NCI-H2196 (cell line): Measurements from ENCODE around the gene PPP1R12B.
"Not testable (repeated sequence)": the region's sequence is repeated elsewhere in the genome, so short reads cannot be mapped to it uniquely, and the experiment has no call there.

Experiments
- DNase-seq: peaks from one replicate; lab custom pipeline; 2025; ENCODE audit not compliant: unreplicated experiment; lab: John Stamatoyannopoulos, UW

Gene PPP1R12B

GRCh38 chr1:202438393-202439174 is 90.1 kb downstream of the PPP1R12B start:
- DNase-seq, result no peak

- no peak for DNase-seq
Observed at GRCh38 chr1:202439308-202439707, 90.8 kb downstream of the PPP1R12B start.

GRCh38 chr1:202448140-202448539 is 99.6 kb downstream of the PPP1R12B start:
- DNase-seq, result not testable (repeated sequence)

- DNase-seq, result not testable (repeated sequence)
Observed at GRCh38 chr1:202451641-202452040, 103.1 kb downstream of the PPP1R12B start.

GRCh38 chr1:202452508-202452907 is 104.0 kb downstream of the PPP1R12B start:
- no peak for DNase-seq

GRCh38 chr1:202456372-202457169 is 108.1 kb downstream of the PPP1R12B start:
- not testable (repeated sequence) for DNase-seq

- not testable (repeated sequence) for DNase-seq
Observed at GRCh38 chr1:202458651-202459050, 110.2 kb downstream of the PPP1R12B start.

GRCh38 chr1:202459470-202460142 is 111.1 kb downstream of the PPP1R12B start:
- DNase-seq, result not testable (repeated sequence)

- DNase-seq, result not testable (repeated sequence)
Observed at GRCh38 chr1:202460143-202460495, 111.6 kb downstream of the PPP1R12B start.

- DNase-seq, result no peak
Observed at GRCh38 chr1:202462342-202463076, 114.0 kb downstream of the PPP1R12B start.

GRCh38 chr1:202464153-202464742 is 115.7 kb downstream of the PPP1R12B start:
- peak; percentile 8 for DNase-seq

- DNase-seq, result not testable (repeated sequence)
Observed at GRCh38 chr1:202465644-202466270, 117.3 kb downstream of the PPP1R12B start.

GRCh38 chr1:202466339-202466738 is 117.8 kb downstream of the PPP1R12B start:
- not testable (repeated sequence) for DNase-seq

GRCh38 chr1:202467381-202467780 is 118.9 kb downstream of the PPP1R12B start:
- not testable (repeated sequence) for DNase-seq

- DNase-seq, result not testable (repeated sequence)
Observed at GRCh38 chr1:202468695-202469094, 120.2 kb downstream of the PPP1R12B start.

- DNase-seq, result not testable (repeated sequence)
Observed at GRCh38 chr1:202469123-202469522, 120.6 kb downstream of the PPP1R12B start.

- no peak for DNase-seq
Observed at GRCh38 chr1:202471246-202471645, 122.7 kb downstream of the PPP1R12B start.

GRCh38 chr1:202472347-202473124 is 124.0 kb downstream of the PPP1R12B start:
- DNase-seq, result not testable (repeated sequence)
